Mesendoderm (in vitro differentiated cells): ENCODE data around the gene MTRFR.

ENCODE experiments used
- DNase-seq: peaks from one replicate; pipeline ENCODE4 v3.0.0; 2013
- H2AK5ac ChIP-seq: 2 replicates; pipeline ENCODE4 v1.6.1; 2013; ENCODE audit warnings: low read length, inconsistent platforms
- H2BK120ac ChIP-seq: 2 replicates; pipeline ENCODE4 v1.6.1; 2013; ENCODE audit warnings: low read depth, mild to moderate bottlenecking, low read length, moderate library complexity, mixed read lengths
- H2BK15ac ChIP-seq: replicated peaks from 2 replicates; pipeline ENCODE4 v1.6.1; 2013; ENCODE audit warnings: low read depth, mild to moderate bottlenecking, moderate library complexity
- H2BK5ac ChIP-seq: 2 replicates; pipeline ENCODE4 v1.6.1; 2013; ENCODE audit warnings: low read length, inconsistent platforms
- H3K18ac ChIP-seq: 2 replicates; pipeline ENCODE4 v1.6.1; 2013; ENCODE audit warnings: mild to moderate bottlenecking, low read length, mixed read lengths
- H3K23ac ChIP-seq: one replicate; pipeline ENCODE4 v1.6.1; 2013; ENCODE audit warnings: low read length
- H3K27ac ChIP-seq: 2 replicates; pipeline ENCODE4 v1.5.1; 2013; ENCODE audit warnings: low read depth, mild to moderate bottlenecking, inconsistent platforms, low read length, moderate library complexity
- H3K27me3 ChIP-seq: 2 replicates; pipeline ENCODE4 v1.6.1; 2013; ENCODE audit warnings: low read length, control low read depth, mild to moderate bottlenecking, inconsistent platforms; ENCODE audit not compliant: insufficient read depth, poor library complexity
- H3K36me3 ChIP-seq: 2 replicates; pipeline ENCODE4 v1.6.1; 2013; ENCODE audit warnings: low read length, inconsistent platforms; ENCODE audit not compliant: control insufficient read depth, insufficient read depth
- H3K4ac ChIP-seq: one replicate; pipeline ENCODE4 v1.6.1; 2013; ENCODE audit warnings: low read depth, mild to moderate bottlenecking, low read length, moderate library complexity
- H3K4me1 ChIP-seq: 2 replicates; pipeline ENCODE4 v1.6.1; 2013; ENCODE audit warnings: low read depth, low read length, inconsistent platforms; ENCODE audit not compliant: control insufficient read depth
- H3K4me2 ChIP-seq: 2 replicates; pipeline ENCODE4 v1.6.1; 2013; ENCODE audit warnings: low read length
- H3K4me3 ChIP-seq: 2 replicates; pipeline ENCODE4 v1.5.1; 2013; ENCODE audit warnings: mild to moderate bottlenecking, low read length
- H3K56ac ChIP-seq: one replicate; pipeline ENCODE4 v1.6.1; 2013; ENCODE audit warnings: low read length
- H3K79me1 ChIP-seq: 2 replicates; pipeline ENCODE4 v1.6.1; 2013; ENCODE audit warnings: low read length, inconsistent platforms
- H3K79me2 ChIP-seq: 2 replicates; pipeline ENCODE4 v1.6.1; 2013; ENCODE audit warnings: mild to moderate bottlenecking, low read length; ENCODE audit not compliant: control insufficient read depth, insufficient read depth
- H3K9ac ChIP-seq: 2 replicates; pipeline ENCODE4 v1.6.1; 2013; ENCODE audit warnings: low read length, inconsistent platforms
- H4K5ac ChIP-seq: one replicate; pipeline ENCODE4 v1.6.1; 2013; ENCODE audit warnings: low read length
- H4K8ac ChIP-seq: one replicate; pipeline ENCODE4 v1.6.1; 2013; ENCODE audit warnings: low read depth, mild to moderate bottlenecking, control low read depth, low read length, moderate library complexity
- WGBS: extraction: QIAGEN DNeasy Blood & Tissue Kit; methylation state at CpG from one replicate; pipeline ENCODE4 v1.1.7; 2013; ENCODE audit warnings: low lambda C conversion rate, missing lambda C conversion rate; ENCODE audit not compliant: insufficient coverage; ENCODE audit errors: extremely low coverage; 5-methylcytosine and 5-hydroxymethylcytosine counted together

The MTRFR gene

GRCh38 chr12:123278101-123278627 is 44.9 kb downstream of the MTRFR start:
- Histone ChIP-seq H3K4me1 (no peaks in the 10 kb centered on the region), H3K56ac (no peak overlapping the region), H2BK120ac (no peak overlapping the region), H3K79me2 (no peaks in the 10 kb centered on the region), H3K4me3 (no peak overlapping the region), H3K18ac (no peak overlapping the region), H3K4ac (no peak overlapping the region), H2BK5ac (no peak overlapping the region), H4K5ac (no peak overlapping the region), H2BK15ac (no peak overlapping the region), H2AK5ac (no peak overlapping the region), H3K27me3 (no peaks in the 10 kb centered on the region), H3K4me2 (no peak overlapping the region), H4K8ac (no peak overlapping the region), H3K79me1 (no peaks in the 10 kb centered on the region), H3K9ac (no peak overlapping the region), H3K27ac (no peak overlapping the region), H3K23ac (no peak overlapping the region), H3K36me3 (no peaks in the 10 kb centered on the region)
- WGBS = no CpG with 5 or more reads among the region's 2 CpGs
- DNase-seq = no peak

DNA sequence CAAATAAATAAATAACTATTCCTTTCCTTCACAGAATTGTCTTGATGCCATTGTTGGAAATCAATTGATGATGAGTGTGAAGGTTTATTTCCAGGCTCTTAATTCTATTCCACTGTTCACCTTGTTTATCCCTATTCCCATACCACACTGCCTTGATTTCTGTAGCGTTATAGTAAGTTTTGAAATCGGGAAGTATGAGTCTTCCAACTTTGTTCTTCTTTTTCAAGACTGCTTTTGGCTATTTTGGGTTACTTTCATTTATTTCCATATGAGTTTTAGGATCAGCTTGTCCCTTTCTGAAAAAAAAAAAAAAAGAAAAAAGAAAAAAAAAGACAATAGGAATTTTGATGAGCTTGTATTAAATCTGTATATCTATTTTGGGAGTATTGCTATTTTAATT is 47.7 kb downstream of the MTRFR start:
- H3K18ac ChIP-seq = no peak overlapping the region
- no CpG with 5 or more reads among the region's 2 CpGs for WGBS
- no peak overlapping the region for H3K9ac ChIP-seq
- no peaks in the 10 kb centered on the region for H3K79me2 ChIP-seq
- H2AK5ac ChIP-seq = no peak overlapping the region
- no peak overlapping the region for H3K4ac ChIP-seq
- H3K36me3 ChIP-seq = no peaks in the 10 kb centered on the region
- H3K27me3 ChIP-seq = no peaks in the 10 kb centered on the region
- no peaks in the 10 kb centered on the region for H3K4me1 ChIP-seq
- H4K5ac ChIP-seq = no peak overlapping the region
- no peak overlapping the region for H4K8ac ChIP-seq
- no peak overlapping the region for H3K27ac ChIP-seq
- DNase-seq = no peak
- H2BK15ac ChIP-seq = no peak overlapping the region
- H3K4me2 ChIP-seq = no peak overlapping the region
- no peak overlapping the region for H2BK5ac ChIP-seq
- no peaks in the 10 kb centered on the region for H3K79me1 ChIP-seq
- H3K23ac ChIP-seq = no peak overlapping the region
- no peak overlapping the region for H2BK120ac ChIP-seq
- no peak overlapping the region for H3K4me3 ChIP-seq
- H3K56ac ChIP-seq = no peak overlapping the region

- H3K9ac ChIP-seq = no peak overlapping the region
- no peaks in the 10 kb centered on the region for H3K4me1 ChIP-seq
- H3K23ac ChIP-seq = no peak overlapping the region
- no peak overlapping the region for H2BK120ac ChIP-seq
- no peaks in the 10 kb centered on the region for H3K27me3 ChIP-seq
- DNase-seq = no peak
- no CpG with 5 or more reads among the region's 10 CpGs for WGBS
- H3K27ac ChIP-seq = no peak overlapping the region
- H2BK15ac ChIP-seq = no peak overlapping the region
- H3K4me3 ChIP-seq = no peak overlapping the region
- H3K4me2 ChIP-seq = no peak overlapping the region
- no peak overlapping the region for H2BK5ac ChIP-seq
- no peak overlapping the region for H4K5ac ChIP-seq
- no peaks in the 10 kb centered on the region for H3K79me2 ChIP-seq
- no peak overlapping the region for H3K4ac ChIP-seq
- no peak overlapping the region for H4K8ac ChIP-seq
- H3K18ac ChIP-seq = no peak overlapping the region
- no peak overlapping the region for H2AK5ac ChIP-seq
- H3K56ac ChIP-seq = no peak overlapping the region
- no peaks in the 10 kb centered on the region for H3K36me3 ChIP-seq
- no peaks in the 10 kb centered on the region for H3K79me1 ChIP-seq
Observed at GRCh38 chr12:123282111-123282510, 48.9 kb downstream of the MTRFR start.

GRCh38 chr12:123283461-123283860 is 50.2 kb downstream of the MTRFR start:
- no peak overlapping the region for H4K8ac ChIP-seq
- H3K4me1 ChIP-seq = no peaks in the 10 kb centered on the region
- H3K23ac ChIP-seq = no peak overlapping the region
- H3K79me2 ChIP-seq = no peaks in the 10 kb centered on the region
- H4K5ac ChIP-seq = no peak overlapping the region
- no peak overlapping the region for H3K18ac ChIP-seq
- H3K4me3 ChIP-seq = no peak overlapping the region
- no peak overlapping the region for H3K27ac ChIP-seq
- no peak for DNase-seq
- H2BK15ac ChIP-seq = no peak overlapping the region
- H3K56ac ChIP-seq = no peak overlapping the region
- no peak overlapping the region for H2BK5ac ChIP-seq
- no peak overlapping the region for H2BK120ac ChIP-seq
- WGBS = no CpG with 5 or more reads among the region's 8 CpGs
- H3K79me1 ChIP-seq = no peaks in the 10 kb centered on the region
- no peak overlapping the region for H3K4ac ChIP-seq
- no peak overlapping the region for H2AK5ac ChIP-seq
- H3K4me2 ChIP-seq = no peak overlapping the region
- H3K27me3 ChIP-seq = no peaks in the 10 kb centered on the region
- H3K9ac ChIP-seq = no peak overlapping the region
- H3K36me3 ChIP-seq = no peaks in the 10 kb centered on the region

DNA sequence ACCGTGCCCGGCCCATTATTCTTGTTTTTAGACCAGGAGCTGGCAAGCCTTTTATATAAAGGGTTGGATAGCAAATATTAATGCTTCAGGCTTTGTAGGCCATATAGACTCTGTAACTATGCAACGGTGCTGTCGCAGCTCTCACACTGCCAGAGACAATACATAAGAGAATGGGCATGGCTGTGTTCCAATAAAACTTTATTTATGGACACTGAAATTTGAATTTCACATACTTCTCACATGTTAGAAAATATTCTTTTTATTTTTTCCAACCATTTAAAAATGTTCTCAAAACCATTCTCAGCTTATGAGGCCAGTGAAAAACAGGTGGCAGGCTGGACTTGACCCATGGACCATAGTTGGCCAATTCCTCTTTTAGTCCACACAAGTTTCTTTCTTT is 51.4 kb downstream of the MTRFR start:
- no CpG with 5 or more reads among the region's 4 CpGs for WGBS
- Histone ChIP-seq H2BK120ac (no peak overlapping the region), H3K36me3 (no peaks in the 10 kb centered on the region), H4K5ac (no peak overlapping the region), H3K4me1 (no peaks in the 10 kb centered on the region), H3K27me3 (no peaks in the 10 kb centered on the region), H2AK5ac (no peak overlapping the region), H3K23ac (no peak overlapping the region), H3K4me3 (no peak overlapping the region), H3K4me2 (no peak overlapping the region), H2BK15ac (no peak overlapping the region), H2BK5ac (no peak overlapping the region), H4K8ac (no peak overlapping the region), H3K9ac (no peak overlapping the region), H3K79me2 (no peaks in the 10 kb centered on the region), H3K4ac (no peak overlapping the region), H3K18ac (no peak overlapping the region), H3K56ac (no peak overlapping the region), H3K79me1 (no peaks in the 10 kb centered on the region), H3K27ac (no peak overlapping the region)
- DNase-seq = no peak

DNA sequence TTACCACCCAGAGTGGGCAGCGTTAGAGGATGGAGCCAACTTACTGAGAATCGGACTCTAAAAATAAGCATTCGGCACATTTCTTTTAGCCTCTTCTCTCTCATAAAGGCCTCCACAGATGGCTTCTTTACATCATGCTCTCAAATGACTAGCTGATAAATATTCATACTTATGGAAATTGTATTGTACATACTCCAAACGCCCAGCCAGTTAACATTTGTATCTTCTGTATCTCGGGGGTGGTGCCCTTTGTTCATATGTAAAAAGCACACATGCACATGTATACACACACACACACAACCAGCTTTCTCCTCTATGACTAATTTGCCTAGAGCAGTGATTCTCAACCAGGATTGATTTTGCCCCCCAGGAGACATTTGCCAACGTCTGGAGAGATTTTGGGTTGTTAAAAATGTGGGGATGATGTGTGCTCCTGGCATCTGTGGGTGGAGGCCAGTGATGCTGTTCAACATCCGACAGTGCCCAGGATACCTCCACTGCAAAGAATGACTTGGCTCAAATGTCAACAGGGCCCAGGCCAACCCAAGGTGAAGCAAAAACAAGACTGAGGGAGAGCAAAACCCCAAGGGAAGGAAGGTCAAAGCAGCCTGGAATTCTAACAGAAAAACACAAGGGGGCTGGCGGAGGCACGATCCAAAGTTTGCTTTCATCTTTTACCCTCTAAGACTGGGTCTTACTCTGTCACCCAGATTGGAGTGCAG is 53.6 kb downstream of the MTRFR start:
- Histone ChIP-seq H2BK15ac (no peak overlapping the region), H3K27ac (no peak overlapping the region), H3K23ac (no peak overlapping the region), H3K27me3 (no peaks in the 10 kb centered on the region), H4K5ac (no peak overlapping the region), H3K79me1 (no peaks in the 10 kb centered on the region), H3K56ac (no peak overlapping the region), H3K4ac (no peak overlapping the region), H3K18ac (no peak overlapping the region), H3K4me3 (no peak overlapping the region), H3K4me2 (no peak overlapping the region), H4K8ac (peak overlapping the region; percentile 59), H2BK5ac (no peak overlapping the region), H3K79me2 (no peaks in the 10 kb centered on the region), H2AK5ac (no peak overlapping the region), H2BK120ac (no peak overlapping the region), H3K9ac (no peak overlapping the region), H3K4me1 (no peaks in the 10 kb centered on the region), H3K36me3 (no peaks in the 10 kb centered on the region)
- WGBS = no CpG with 5 or more reads among the region's 9 CpGs
- DNase-seq = no peak
